HepG2 (cell line): ENCODE results near the gene KDM5B. TPM values are rescaled to one million over a fixed set of nuclear protein-coding genes. Genes with fewer than 3 reads are reported as not detected.

Experiments
- ATAC-seq: fragments of 200-7000 bp; cut with Tn5 transposase; 3 replicates; pipeline ENCODE4 v1.9.1; 2020; ENCODE audit warnings: mild to moderate bottlenecking, moderate library complexity
- BruUV-seq: library from RNA; stranded (reverse); fragments of 400-500 nt; replicated peaks from 2 replicates; lab custom pipeline; 2021; lab: Mats Ljungman, UMichigan
- CTCF ChIA-PET: fragments of 300-600 bp; formaldehyde crosslinking; extraction: SDS; loops from one replicate; lab custom pipeline; 2021; ENCODE audit warnings: low total read pairs, inconsistent platforms, low intra/inter-chr PET ratio; lab: Yijun Ruan, JAX
- POLR2A ChIA-PET: fragments of 350-600 bp; sonication (Branson Sonifier 250); formaldehyde crosslinking; loops from one replicate; lab custom pipeline; 2020; ENCODE audit warnings: antibody characterized with exemption, inconsistent platforms; lab: Yijun Ruan, JAX
- DNase-seq: peaks from one replicate; pipeline ENCODE4 v3.0.0-alpha.2; 2015; ENCODE audit warnings: low spot score
- FAIRE-seq: peaks from 3 replicates; lab custom pipeline; 2011; peaks lifted over from hg19 to GRCh38; lab: Jason Lieb, UNC
- H2AFZ ChIP-seq: one replicate; pipeline ENCODE4 v1.6.1; 2011; ENCODE audit warnings: low read length, inconsistent platforms
- H3K27ac ChIP-seq: fragments of 300-600 bp; 3 replicates; pipeline ENCODE4 v1.8.0; 2011; ENCODE audit warnings: mixed run types, mild to moderate bottlenecking, mixed read lengths, low read length, inconsistent platforms; ENCODE audit not compliant: insufficient read depth; ENCODE audit errors: extremely low read length
- H3K27me3 ChIP-seq, 2 experiments: fragments of 200-600 bp in 1 of 2; 2 replicates in 1 of 2; 3 replicates in 1 of 2; pipeline versions ENCODE4 v1.6.0 to v1.8.0; 2011; ENCODE audit warnings: low read length in 2 of 2, mild to moderate bottlenecking in 2 of 2, moderate library complexity in 2 of 2, inconsistent platforms in 1 of 2; ENCODE audit not compliant: insufficient read depth in 2 of 2, control insufficient read depth in 1 of 2
- H3K36me3 ChIP-seq, 2 experiments: fragments of 200-600 bp in 1 of 2; replicated peaks in 1 of 2; 2 replicates in 1 of 2; 3 replicates in 1 of 2; pipeline versions ENCODE4 v1.5.1 to v1.8.0; 2011; ENCODE audit warnings: low read length in 2 of 2, inconsistent platforms in 1 of 2; ENCODE audit not compliant: insufficient read depth in 2 of 2, control insufficient read depth in 1 of 2
- H3K4me1 ChIP-seq: 2 replicates; pipeline ENCODE4 v1.5.1; 2012; ENCODE audit warnings: low read length, inconsistent platforms; ENCODE audit not compliant: insufficient read depth
- H3K4me2 ChIP-seq: 2 replicates; pipeline ENCODE4 v1.6.0; 2011; ENCODE audit warnings: low read depth, low read length, inconsistent platforms
- H3K4me3 ChIP-seq, 3 experiments: fragments of 200-600 bp in 1 of 3; sonication (generic), shearing (Covaris generic) in 1 of 3; replicated peaks in 1 of 3; 2 replicates each; pipeline ENCODE4 v1.5.1; 2011 to 2016; ENCODE audit warnings: low read length in 3 of 3, inconsistent platforms in 2 of 3, low read depth in 2 of 3, mild to moderate bottlenecking in 2 of 3, control low read depth in 1 of 3, mixed read lengths in 1 of 3; ENCODE audit not compliant: insufficient read depth in 1 of 3
- H3K79me2 ChIP-seq: one replicate; pipeline ENCODE4 v1.6.1; 2011; ENCODE audit warnings: low read length, inconsistent platforms; ENCODE audit not compliant: insufficient read depth
- H3K9ac ChIP-seq: 2 replicates; pipeline ENCODE4 v1.6.0; 2011; ENCODE audit warnings: mild to moderate bottlenecking, low read depth, low read length, inconsistent platforms; ENCODE audit not compliant: insufficient read depth
- H3K9me3 ChIP-seq: 2 replicates; pipeline ENCODE4 v1.5.1; 2012; ENCODE audit warnings: mild to moderate bottlenecking, low read length
- H4K20me1 ChIP-seq: 2 replicates; pipeline ENCODE4 v1.6.0; 2011; ENCODE audit warnings: inconsistent platforms, mild to moderate bottlenecking, low read length, moderate library complexity; ENCODE audit not compliant: insufficient read depth
- HMGXB4 ChIP-seq, 2 experiments: sonication (generic) in 1 of 2; formaldehyde crosslinking in 1 of 2; IDR thresholded peaks; 2 replicates each; pipeline versions ENCODE4 v1.4.0 to v1.6.1; 2018 to 2020; ENCODE audit warnings: missing genetic modification reagents in 2 of 2, borderline replicate concordance in 1 of 2, low read depth in 1 of 2, mild to moderate bottlenecking in 1 of 2, missing biosample characterization in 1 of 2
- MTF1 ChIP-seq: sonication (generic); formaldehyde crosslinking; IDR thresholded peaks from 2 replicates; pipeline ENCODE4 v1.5.0; 2020; ENCODE audit warnings: missing genetic modification reagents
- NFIC ChIP-seq: IDR thresholded peaks from 2 replicates; pipeline ENCODE4 v1.6.1; 2012; ENCODE audit warnings: mild to moderate bottlenecking, low read length, inconsistent platforms
- NR2F6 ChIP-seq, 2 experiments: IDR thresholded peaks; 2 replicates each; pipeline ENCODE4 v1.6.1; 2016; ENCODE audit warnings: antibody characterized with exemption in 1 of 2, mild to moderate bottlenecking in 1 of 2
- PRMT3 ChIP-seq: sonication (generic); formaldehyde crosslinking; IDR thresholded peaks from 2 replicates; pipeline ENCODE4 v1.8.1; 2022; ENCODE audit warnings: low read depth, mild to moderate bottlenecking, moderate library complexity, missing genetic modification reagents, borderline replicate concordance
- RBM39 ChIP-seq: fragments of 200-400 bp; formaldehyde crosslinking; IDR thresholded peaks from one replicate; pipeline ENCODE4 v1.6.1; 2018; ENCODE audit warnings: antibody characterized with exemption, mild to moderate bottlenecking, low read depth, low read length; ENCODE audit not compliant: poor library complexity, severe bottlenecking
- REPIN1 ChIP-seq: sonication (generic); formaldehyde crosslinking; IDR thresholded peaks from 2 replicates; pipeline ENCODE4 v1.8.0; 2022; ENCODE audit warnings: missing genetic modification reagents, low read depth, mild to moderate bottlenecking, borderline replicate concordance
- XRCC5 ChIP-seq: fragments of 200-400 bp; formaldehyde crosslinking; optimal IDR thresholded peaks from 2 replicates; pipeline ENCODE3; 2017; ENCODE audit warnings: mild to moderate bottlenecking, low read length
- ZNF136 ChIP-seq: sonication (generic); formaldehyde crosslinking; IDR thresholded peaks from 2 replicates; pipeline ENCODE4 v1.8.1; 2022; ENCODE audit warnings: low read depth, mild to moderate bottlenecking, moderate library complexity, missing genetic modification reagents
- WGBS: methylation state at CpG from one replicate; pipeline ENCODE4 v1.1.6; 2017; ENCODE audit warnings: low lambda C conversion rate; 5-methylcytosine and 5-hydroxymethylcytosine counted together
- in situ Hi-C: cut with HindIII; loops from 2 replicates; pipeline ENCODE4 v1.10.0; 2017; ENCODE audit warnings: low pct_unique_long_range_greater_than_20kb; ENCODE audit not compliant: extremely low pct_ligation_motif_present
- intact Hi-C: fragments of 100-400 bp; cut with micrococcal nuclease; formaldehyde crosslinking; loops from one replicate; pipeline ENCODE4 v1.10.0; 2022; ENCODE audit not compliant: unreplicated experiment
- polyA plus RNA-seq, 8 experiments: library from polyadenylated mRNA; depleted of rRNA in 3 of 8; stranded (reverse) in 7 of 8; unstranded in 1 of 8; fragments of >200 nt; fragmentation: Illumina TruSeq in 4 of 8; extraction: Trizol in 4 of 8; gene quantifications; 2 replicates each; pipeline versions ENCODE4 v1.2.1 to v1.2.3, GENCODE V29; 2011 to 2016; ENCODE audit warnings: low read depth in 4 of 8, missing spikeins in 1 of 8, mixed read lengths in 1 of 8; ENCODE audit not compliant: insufficient read depth in 1 of 8
- total RNA-seq, 5 experiments: library from RNA; depleted of rRNA; stranded (reverse); fragments of >200 nt; fragmentation: Illumina TruSeq; extraction: Trizol; gene quantifications; 2 replicates each; pipeline ENCODE4 v1.2.3, GENCODE V29; 2016; ENCODE audit warnings: low read depth in 1 of 5

Gene KDM5B
- total and polyA plus RNA-seq, 2 of the 13 experiments (the other 11 are each of a cell fraction or from before 2014, with no cell fraction given) = 34.2 to 35.4 TPM

- in situ Hi-C loops = no loop called here
- Histone ChIP-seq H3K4me1 (no peaks in the 10 kb centered on the region), H3K9ac (no peak overlapping the region), H3K27me3 (peaks cover 1 to 46% of the 10 kb centered on the region in 2 experiments; a peak in 2 of 5 replicates), H4K20me1 (no peaks in the 10 kb centered on the region), H2AFZ (no peak overlapping the region), H3K36me3 (no peaks in the 10 kb centered on the region), H3K4me3 (no peak overlapping the region), H3K79me2 (no peaks in the 10 kb centered on the region), H3K27ac (no peak overlapping the region), H3K4me2 (no peak overlapping the region), H3K9me3 (no peaks in the 10 kb centered on the region)
- TF ChIP-seq RBM39 = no peak
- TF ChIP-seq REPIN1 (CRISPR knock-in tag) = no peak
- TF ChIP-seq PRMT3 = no peak
- TF ChIP-seq XRCC5 = no peak
- no peak for TF ChIP-seq NR2F6 (IDR thresholded peaks at IDR 0.05)
- no peak for TF ChIP-seq NR2F6 (CRISPR knock-in tag; IDR thresholded peaks at IDR 0.05)
- TF ChIP-seq HMGXB4 (CRISPR knock-in tag; IDR thresholded peaks at IDR 0.05; ENCODE audit: borderline replicate concordance in 1 of 2, low read depth in 1 of 2) = no peak
- no peak for TF ChIP-seq ZNF136
- TF ChIP-seq MTF1 (CRISPR knock-in tag) = no peak
- TF ChIP-seq NFIC = no peak
- 14% methylated on average over 9 of the region's 9 CpGs for WGBS
- no peak for ATAC-seq
- no TSS peak for BruUV-seq
- no peak for FAIRE-seq
- ChIA-PET CTCF (no interaction called here), POLR2A (no interaction called here)
- intact Hi-C loops = no loop called here
- DNase-seq = no peak
Observed at GRCh38 chr1:202682477-202682876, 125.7 kb downstream of the KDM5B start.
